ENCODE results near the gene PTPRD.
"Not testable (repeated sequence)": the region's sequence is repeated elsewhere in the genome, so short reads cannot be mapped to it uniquely, and the experiment has no call there.

PTPRD gene

DNA sequence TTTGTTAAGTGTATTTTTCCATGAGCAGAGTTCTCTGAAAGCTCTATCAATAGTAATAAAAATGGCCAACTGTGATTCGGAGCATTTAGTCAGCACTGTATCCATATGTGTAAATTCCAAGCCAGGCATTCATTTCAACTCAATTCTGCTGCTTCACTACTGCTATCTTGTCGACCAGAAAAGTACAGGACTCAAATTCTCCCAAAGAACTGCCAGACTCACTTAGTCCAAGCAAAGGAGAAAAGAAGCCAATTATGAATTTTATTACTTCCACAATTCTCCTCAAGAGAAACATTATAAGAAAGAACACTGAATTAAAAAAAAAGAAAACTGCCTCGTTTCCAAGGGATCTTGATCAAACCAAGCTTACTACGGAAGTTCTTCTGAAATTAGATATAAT is 1906.9 kb downstream of the PTPRD start:
- no peak for DNase-seq (ENCODE audit: low spot score)
- no peak for FAIRE-seq

DNA sequence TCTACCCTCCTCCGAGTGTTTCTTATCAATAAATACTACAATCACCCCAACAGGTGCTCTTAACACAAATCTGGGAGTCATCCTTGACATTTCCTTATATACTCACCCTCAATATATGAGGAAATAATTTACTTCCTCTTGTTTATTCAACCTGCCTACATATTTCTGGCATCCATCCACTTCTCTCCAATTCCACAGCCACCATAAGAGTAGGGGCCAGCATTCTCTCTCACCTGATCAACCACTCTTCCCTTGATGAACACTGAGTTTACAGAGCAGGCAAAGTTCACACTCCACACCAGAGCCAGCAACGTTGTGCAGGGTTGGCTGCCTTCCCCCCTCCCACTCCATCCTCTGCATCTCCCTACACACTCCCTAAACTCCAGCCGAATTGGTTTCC is 1908.9 kb downstream of the PTPRD start:
- no peak for DNase-seq (ENCODE audit: low spot score)
- no peak for FAIRE-seq

DNA sequence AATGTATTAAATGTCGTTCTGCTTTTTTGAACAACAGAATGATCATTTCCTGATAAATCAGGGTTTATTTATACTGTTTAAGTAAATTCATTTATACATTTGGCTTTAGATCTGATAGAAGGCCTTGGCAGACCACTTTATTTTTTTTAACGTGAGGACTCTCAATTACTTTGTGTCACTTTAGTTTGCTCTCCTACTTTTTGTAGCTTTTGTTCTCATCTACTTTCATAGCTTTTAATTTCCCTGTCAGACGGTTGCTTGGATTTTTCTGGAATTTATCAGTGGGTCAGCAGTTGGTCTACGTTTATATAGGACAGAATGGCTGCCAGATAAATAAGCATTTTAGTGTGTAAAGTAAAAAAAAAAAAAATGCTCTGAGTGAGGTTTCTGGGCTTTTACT is 1910.9 kb downstream of the PTPRD start:
- DNase-seq (ENCODE audit: low spot score) (no peak), FAIRE-seq (no peak)

DNA sequence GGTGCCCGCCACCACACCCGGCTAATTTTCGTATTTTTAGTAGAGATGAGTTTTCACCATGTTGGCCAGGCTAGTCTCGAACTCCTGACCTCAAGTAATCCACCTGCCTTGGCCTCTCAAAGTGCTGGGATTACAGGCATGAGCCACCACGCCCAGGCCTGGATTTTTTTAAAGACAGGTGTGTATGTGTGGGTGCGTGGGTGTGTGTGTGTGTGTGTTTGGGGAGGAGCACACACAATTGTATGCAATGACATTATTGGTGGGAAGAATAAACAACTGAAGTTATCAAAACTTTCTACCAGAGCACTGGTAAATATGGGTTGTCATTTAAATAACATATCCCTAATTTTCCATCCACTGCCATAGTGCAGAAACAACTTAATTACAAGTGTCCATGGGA is 1915.2 kb downstream of the PTPRD start:
- not testable (repeated sequence) for DNase-seq (ENCODE audit: low spot score); FAIRE-seq

DNA sequence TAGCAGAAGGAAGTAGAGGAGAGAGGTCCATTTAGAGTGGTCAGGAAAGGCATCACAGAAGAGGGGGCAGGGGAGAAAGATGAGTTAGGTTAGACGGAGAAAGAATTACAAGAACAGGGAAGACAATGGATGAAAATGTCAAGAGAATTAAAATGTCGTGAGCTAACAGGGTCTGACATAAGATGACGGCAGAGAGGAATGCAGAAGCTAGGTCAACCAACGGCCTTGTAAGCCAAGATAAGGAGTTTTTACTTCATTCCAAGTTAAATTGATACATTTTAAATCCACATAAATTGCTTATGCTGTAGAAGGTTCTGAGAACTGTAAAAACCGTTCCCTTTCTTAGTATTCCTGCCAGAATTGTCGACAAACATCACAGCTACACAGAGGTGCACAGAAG is 1916.3 kb downstream of the PTPRD start:
- no peak for FAIRE-seq

DNA sequence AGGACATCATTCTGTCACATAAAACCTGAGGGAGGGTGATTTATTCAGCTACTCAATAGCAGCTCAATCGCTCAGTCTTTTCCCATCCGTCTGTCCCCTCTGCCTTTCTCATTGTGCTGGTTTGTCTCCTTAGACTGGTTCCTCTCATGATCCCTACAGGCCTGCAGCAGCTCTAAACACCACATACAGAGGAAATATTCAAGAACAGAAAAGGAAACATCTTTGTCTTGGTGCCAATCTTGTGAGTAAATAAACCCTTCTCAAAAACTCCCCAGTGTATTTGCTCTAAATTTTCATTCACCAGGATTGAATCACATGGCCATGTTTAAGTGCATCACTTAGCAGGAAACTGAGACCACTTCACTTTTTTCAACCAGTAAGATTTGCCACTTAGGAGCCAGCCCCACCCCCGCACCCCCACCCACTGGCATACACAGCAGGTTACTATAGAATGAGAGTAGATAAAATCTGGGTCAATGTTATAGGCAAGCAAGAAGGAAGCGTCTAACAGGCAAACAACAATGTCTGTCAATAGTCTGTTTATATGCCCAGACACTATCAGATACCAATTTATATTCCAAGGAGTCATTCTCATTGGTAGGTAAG is 1917.7 kb downstream of the PTPRD start:
- DNase-seq (ENCODE audit: low spot score) (no peak), FAIRE-seq (no peak)

More for the DNA sequence above, 1916.3 kb downstream of the PTPRD start:
- no peak for DNase-seq (ENCODE audit: low spot score)

DNA sequence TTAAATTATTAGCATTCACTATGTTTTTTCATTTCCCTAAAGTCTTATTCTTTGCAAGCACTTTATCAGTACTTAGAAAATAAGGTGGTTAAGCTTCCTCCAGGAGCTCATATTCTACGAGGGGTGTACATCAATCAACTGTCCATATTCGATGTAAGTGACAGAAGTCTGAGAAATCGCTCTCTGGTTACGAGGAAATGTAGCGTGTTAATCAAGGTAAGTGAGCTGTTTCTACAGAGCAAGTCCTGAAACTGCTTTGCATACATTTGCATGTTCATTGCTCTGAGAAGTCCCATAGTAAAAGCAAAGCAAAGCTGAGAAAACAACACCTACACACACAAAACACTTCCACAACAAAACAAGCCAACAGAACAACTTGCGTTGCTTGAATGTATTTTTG is 1919.3 kb downstream of the PTPRD start:
- FAIRE-seq (no peak), DNase-seq (ENCODE audit: low spot score) (no peak)

DNA sequence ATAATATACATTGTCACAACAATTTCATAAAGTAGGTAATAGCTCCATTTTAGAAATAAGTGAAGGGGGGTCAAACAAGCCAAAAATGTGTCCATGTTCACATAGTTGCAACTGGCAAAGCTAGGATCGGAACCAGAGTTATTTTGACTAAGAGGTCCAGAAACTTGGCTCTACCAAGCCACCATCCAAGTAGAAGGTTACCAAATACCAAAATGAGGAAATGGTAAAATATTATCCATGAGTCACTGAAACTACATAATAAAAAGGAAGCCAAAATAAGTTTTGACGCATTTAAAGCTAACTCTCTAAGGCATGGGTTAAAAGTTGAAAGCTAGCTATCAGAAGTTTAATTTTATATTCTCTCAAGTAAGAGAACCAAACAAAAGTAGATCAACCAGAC is 1926.3 kb downstream of the PTPRD start:
- no peak for FAIRE-seq

DNA sequence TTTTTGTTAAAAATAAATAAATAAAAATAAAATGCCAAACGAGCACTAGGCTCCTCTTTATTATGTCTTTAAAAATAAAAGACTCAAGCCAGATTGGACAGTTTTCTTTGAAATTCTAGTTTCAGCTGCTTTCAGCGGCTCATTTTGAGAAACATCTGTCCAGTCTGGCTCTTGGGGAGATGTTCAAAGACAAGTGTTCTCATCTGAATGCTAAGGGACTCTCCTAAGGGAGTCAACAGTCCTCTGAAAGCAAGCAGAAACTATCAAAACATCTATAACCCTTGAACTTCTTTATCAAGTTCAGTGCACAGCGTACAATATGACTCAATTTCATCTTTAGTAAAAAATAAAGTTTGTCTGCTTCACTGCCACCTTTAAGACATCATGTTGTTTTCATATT is 1927.0 kb downstream of the PTPRD start:
- DNase-seq (ENCODE audit: low spot score) (no peak), FAIRE-seq (no peak)

More for the DNA sequence above, 1926.3 kb downstream of the PTPRD start:
- no peak for DNase-seq (ENCODE audit: low spot score)

DNA sequence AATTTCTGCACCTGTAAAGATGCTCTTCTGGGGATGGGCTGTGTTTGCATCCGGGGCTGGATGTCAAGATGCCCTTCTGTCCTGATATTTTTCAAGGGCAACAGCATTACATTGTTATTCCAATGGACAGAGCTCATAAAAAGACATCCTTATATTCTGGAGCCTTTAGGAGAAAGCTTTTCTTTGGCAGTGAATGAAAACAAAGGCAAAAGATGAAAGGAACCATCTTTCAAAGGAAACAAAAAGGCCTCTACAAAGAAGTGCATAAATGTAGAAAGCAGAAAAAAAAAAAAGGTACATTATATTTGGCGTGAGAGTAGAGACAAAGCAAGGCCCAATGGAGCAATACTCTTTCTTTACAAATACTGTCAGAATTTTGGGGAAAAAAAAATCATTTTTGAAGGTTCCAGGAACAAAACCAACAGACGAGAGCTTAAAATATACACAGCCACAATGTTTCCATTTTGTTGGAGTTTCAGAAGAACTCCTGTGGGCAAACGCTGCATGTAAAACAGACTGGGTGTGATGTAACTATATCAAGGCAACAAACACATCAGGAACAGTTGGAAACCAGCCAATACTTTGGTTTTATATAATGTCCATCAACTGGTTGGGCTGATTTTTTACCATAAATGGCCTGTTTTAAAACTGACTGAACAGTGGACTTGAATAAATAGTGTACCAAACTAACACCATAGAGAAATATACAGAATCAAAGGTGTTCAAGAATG is 1927.7 kb downstream of the PTPRD start:
- no peak for DNase-seq (ENCODE audit: low spot score)
- no peak for FAIRE-seq

DNA sequence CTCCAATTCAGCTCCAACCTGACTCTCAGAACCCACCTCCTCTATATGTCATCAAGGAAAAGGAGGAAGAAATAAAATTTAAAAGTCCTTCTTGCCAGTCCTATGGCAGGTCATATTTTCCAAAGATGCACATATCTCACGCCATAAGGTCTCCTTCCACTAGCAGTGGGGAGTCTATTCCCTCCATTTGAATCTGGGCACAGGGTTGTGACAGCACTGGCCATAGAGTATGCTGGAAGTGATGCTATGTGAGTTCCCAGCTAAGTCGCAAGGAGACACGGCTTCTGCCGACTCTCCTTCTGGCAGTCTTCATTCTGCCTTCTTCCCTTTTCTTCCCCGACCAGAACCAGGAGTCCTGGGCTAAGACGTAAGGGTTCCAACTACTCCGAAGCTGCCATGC is 1929.3 kb downstream of the PTPRD start:
- DNase-seq (ENCODE audit: low spot score): no peak
- FAIRE-seq: no peak

DNA sequence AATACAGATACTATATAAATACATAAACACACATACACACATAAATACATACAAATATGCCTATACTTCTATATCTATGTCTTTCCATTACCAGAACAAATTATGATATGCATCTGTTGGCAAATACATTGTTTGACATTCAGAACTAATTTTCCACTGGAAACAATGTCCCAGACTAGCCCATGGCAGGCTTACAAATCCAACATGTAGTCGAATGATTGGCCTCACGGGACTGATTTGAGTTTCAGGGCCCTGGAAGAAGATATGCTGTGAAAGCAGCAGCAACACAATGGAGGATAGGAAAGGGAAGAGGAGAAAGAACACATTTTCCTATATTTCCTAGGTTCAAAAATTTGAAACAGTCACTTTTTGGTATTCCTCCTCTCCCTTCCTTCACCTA is 1932.1 kb downstream of the PTPRD start:
- FAIRE-seq: no peak
- no peak for DNase-seq (ENCODE audit: low spot score)

DNA sequence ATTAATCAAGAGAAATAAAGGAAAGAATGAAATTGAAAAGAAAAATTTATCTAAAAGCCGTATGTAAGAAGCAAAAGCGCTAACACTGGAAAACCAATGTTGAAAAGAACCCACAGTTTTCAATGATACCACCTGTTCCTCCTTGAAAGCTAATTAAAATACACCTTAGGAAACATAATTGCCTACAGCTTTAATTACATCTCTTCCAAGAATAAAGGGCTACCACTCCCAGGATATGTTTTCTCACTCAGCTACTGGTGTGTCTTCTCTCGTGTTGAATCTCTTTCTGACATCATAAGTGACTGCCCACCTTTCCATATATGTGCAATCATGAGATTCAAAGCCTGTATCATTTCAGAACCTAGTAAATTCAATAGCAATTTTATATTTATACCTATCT is 1932.6 kb downstream of the PTPRD start:
- no peak for DNase-seq (ENCODE audit: low spot score)
- no peak for FAIRE-seq

DNA sequence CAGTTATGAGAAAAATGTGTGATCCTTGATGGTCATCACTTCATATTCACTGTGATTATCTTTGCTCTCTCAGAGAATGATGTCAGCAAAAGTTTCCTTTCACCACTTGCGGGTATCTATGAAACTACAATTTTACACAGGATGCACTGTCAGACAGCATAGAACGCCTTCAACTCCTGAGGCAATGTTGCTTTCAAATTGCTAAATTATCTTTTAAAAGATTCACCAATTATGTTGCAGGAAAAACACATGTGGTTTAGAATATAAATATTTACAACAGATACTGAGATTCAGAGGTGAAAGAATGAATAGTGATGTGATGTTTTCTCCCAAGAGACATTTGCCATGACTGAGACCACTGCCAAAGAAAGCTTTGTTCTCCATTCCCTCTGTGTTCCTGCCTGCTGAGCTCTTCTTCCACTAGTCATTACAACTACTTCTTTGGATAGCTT is 1933.4 kb downstream of the PTPRD start:
- DNase-seq (ENCODE audit: low spot score): no peak

DNA sequence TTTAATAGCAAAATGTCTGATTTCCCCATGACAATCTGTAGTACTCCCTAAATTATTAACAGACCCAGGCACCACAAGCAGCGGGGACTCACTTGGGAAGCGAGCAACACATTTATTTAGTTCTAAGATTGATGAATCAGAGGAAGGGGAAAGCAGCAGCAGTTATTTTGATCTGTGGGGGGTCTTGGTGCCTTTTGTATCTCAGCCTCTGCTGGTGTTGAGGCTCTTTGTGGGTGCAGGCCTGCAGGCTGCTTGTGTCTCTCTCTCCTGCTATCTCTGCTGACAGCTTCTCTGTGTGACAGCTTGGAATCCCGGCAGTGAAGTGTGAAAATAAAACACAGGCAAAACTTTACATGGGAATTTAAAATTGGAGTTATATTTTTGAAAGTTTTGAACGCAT is 1935.1 kb downstream of the PTPRD start:
- FAIRE-seq (peak; percentile 93), DNase-seq (ENCODE audit: low spot score) (peak; percentile 63)

More for the DNA sequence above, 1933.4 kb downstream of the PTPRD start:
- no peak for FAIRE-seq

DNA sequence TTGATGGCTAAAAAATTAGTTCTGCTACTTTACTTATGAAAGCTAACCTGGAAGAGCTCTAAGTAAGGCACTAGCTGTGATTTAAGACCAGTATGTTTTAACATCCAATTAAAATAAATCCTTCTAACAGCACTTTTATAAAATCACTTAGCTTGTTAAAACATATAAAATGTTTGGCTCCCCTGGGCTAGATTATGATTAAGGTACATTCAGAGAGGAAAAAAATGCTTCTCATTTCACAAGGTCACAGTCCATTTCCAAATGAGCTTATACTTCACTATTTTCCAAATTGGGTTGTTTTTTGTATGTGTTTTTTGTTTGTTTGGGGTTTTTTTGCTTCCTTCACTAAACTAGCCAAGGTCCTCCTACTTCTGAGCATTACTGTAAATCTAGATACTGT is 1938.3 kb downstream of the PTPRD start:
- FAIRE-seq: no peak
- DNase-seq (ENCODE audit: low spot score): no peak

DNA sequence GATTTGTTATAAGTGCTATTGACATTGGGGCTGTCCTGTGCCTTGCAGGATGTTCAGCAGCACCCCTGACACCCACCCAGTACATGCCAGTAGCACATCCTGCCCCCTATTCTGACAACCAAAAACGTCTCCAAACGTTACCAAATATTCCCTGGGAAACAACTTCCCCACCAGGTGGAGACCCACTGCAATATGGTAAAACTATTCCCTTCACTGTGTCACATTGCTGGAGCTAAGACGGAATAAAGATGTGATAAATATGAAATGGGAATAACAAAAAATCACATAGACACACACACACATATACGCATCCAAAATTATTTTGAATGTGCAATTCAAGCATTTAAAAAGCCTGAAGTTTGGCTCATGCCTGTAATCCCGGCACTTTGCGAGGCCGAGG is 1939.0 kb downstream of the PTPRD start:
- FAIRE-seq (no peak), DNase-seq (ENCODE audit: low spot score) (no peak)

DNA sequence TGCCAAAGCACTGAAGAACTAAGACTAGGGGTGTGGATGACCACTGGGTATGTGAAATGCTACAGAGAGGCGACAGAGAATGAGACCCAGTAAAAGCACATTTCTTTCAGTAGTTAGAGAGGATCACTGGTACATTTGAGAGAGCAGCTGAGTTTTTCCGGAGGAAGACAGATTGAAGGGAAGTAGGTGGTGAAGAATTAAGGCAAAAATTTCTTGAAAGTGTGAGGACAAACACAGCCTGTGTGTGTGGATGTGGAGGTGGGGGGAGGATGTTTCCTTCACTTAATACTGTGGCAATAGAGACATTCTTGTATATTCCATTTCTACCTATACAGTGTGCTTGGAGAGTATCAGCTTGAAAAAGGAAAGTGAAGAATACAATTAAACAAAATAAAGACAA is 1942.1 kb downstream of the PTPRD start:
- FAIRE-seq: no peak
- DNase-seq (ENCODE audit: low spot score): no peak

DNA sequence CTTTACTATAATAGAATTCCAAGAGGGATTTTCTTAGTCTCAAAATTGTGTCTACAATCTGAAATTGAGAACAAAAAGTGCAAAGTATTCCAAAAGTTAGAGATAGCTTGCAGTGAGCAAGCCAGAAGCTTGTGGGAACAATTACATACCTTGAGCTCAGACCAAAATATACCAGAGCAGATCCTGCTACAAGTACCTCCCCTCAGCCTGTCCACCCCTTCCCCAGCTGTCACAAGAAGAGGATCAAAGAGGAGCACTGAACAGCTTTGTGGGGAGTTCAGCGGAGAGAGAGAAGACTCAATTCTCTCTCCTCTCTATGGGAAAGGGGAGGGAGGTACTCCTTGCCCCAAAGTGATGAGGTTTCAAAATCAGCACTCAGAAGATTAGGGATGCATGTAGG is 1944.1 kb downstream of the PTPRD start:
- no peak for FAIRE-seq
- DNase-seq (ENCODE audit: low spot score): no peak

DNA sequence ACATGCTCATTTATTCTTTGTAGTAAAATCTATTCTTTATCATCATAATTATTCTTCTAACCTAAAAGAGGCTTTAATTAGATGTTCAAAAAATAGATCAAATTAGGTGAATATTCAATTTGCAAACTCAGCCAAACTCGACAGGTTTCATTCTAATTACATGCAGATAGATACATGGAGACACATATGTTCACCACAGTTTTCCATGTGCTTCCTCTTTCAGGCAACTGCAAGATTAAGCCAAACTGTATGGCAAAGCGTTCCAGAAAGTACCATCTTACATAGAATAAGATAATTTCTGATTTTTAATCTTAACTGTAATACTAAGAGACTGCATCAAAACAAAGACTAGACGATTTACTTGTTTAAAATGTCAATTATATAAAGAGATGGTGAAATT is 1944.6 kb downstream of the PTPRD start:
- no peak for DNase-seq (ENCODE audit: low spot score)
- no peak for FAIRE-seq

DNA sequence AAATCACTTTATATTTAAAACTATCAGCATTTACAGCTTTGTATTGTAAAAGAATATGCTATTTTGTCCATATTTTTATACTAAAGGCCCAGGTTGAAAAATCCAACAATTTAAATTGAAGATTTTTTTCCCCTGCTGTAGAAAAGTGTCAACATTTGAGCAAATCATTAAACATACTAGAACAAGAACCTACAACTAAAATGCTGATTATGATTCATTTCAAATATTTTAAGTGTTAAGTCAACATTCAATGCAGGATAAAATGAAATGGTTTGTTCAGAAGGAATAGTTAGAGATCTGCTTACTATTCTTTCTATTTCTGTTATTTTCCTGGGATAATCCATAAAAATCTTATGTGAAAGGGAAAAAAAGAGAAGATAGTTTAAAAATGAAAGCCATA is 1946.7 kb downstream of the PTPRD start:
- FAIRE-seq (peak; percentile 89), DNase-seq (ENCODE audit: low spot score) (peak; percentile 19)

DNA sequence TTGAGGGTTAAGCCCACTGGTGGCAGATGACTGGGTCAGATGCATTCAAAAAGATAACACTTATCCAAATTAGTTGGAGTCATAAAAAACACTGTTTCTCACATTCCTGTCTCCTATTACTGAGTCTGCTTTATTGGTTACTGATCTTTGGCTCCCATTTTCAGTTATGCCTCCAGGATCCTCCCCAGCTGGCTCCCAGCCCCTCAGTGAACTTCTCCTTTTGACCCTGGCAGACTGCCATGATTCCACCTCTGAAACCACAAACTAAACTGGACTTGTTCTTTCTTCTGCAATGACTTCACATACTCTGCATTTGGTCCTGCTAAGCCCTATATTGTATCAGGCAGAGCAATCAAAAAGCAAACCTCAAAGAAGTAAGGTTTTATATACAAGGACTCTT is 1952.4 kb downstream of the PTPRD start:
- FAIRE-seq (peak; percentile 98), DNase-seq (ENCODE audit: low spot score) (peak; percentile 85)

DNA sequence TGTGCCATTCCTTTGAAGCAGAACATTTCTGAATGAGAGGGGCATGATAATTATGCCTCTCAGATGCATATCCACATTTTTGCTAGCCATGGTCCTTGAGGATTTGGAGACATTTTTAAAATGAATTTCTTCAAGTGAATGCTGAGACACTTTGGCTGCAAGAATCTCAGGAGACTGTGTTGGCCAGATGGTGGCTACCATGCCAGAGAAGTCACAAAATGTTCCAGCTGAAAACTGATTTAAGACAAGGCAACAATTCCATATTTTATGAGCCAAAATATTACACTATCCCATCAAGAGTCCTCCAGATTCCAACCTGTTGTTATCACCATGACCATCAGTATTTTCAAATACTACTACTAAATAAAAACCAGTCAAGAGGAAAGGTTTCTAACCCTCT is 1953.7 kb downstream of the PTPRD start:
- DNase-seq (ENCODE audit: low spot score): no peak
- no peak for FAIRE-seq
